H1 (cell line): ENCODE results near the gene GDF9. TPM values are rescaled to one million over a fixed set of nuclear protein-coding genes. Genes with fewer than 3 reads are reported as not detected.

Experiments used
- CTCF ChIA-PET: fragments of 300-600 bp; sonication (Branson Sonifier 250); formaldehyde crosslinking; loops from one replicate; lab custom pipeline; 2021; ENCODE audit not compliant: partially characterized antibody; lab: Charles Lee
- POLR2A ChIA-PET: fragments of 300-600 bp; sonication (Branson Sonifier 250); formaldehyde crosslinking; loops from one replicate; lab custom pipeline; 2021; ENCODE audit warnings: inconsistent platforms; ENCODE audit not compliant: partially characterized antibody; lab: Charles Lee
- DNase-seq, 2 experiments: peaks; one replicate each; pipeline versions ENCODE4 v3.0.0 to v3.0.0-alpha.2; 2010 to 2022; ENCODE audit warnings: low spot score in 2 of 2, low read depth in 1 of 2, mixed read lengths in 1 of 2
- FAIRE-seq: peaks from 2 replicates; lab custom pipeline; 2011; peaks lifted over from hg19 to GRCh38; lab: Jason Lieb, UNC
- H2AFZ ChIP-seq: 2 replicates; pipeline ENCODE4 v1.8.1; 2012; ENCODE audit warnings: low read length, inconsistent platforms
- H2AK5ac ChIP-seq: 2 replicates; pipeline ENCODE4 v1.6.1; 2013; ENCODE audit warnings: low read depth, low read length
- H2BK120ac ChIP-seq: replicated peaks from 2 replicates; pipeline ENCODE3; 2013; ENCODE audit warnings: low read depth, low read length, inconsistent platforms
- H2BK12ac ChIP-seq: 2 replicates; pipeline ENCODE4 v1.6.1; 2013; ENCODE audit warnings: low read depth, low read length
- H2BK15ac ChIP-seq: 2 replicates; pipeline ENCODE4 v1.6.1; 2013; ENCODE audit warnings: low read length
- H2BK20ac ChIP-seq: 2 replicates; pipeline ENCODE4 v1.6.1; 2013; ENCODE audit warnings: low read length
- H2BK5ac ChIP-seq: 2 replicates; pipeline ENCODE4 v1.6.1; 2013; ENCODE audit warnings: low read depth, low read length
- H3K14ac ChIP-seq: 2 replicates; pipeline ENCODE4 v1.6.1; 2013; ENCODE audit warnings: inconsistent platforms; ENCODE audit not compliant: insufficient read length
- H3K18ac ChIP-seq: 2 replicates; pipeline ENCODE4 v1.6.1; 2013; ENCODE audit warnings: low read length; ENCODE audit errors: extremely low read depth
- H3K23ac ChIP-seq: 2 replicates; pipeline ENCODE4 v1.6.1; 2013; ENCODE audit warnings: inconsistent platforms; ENCODE audit not compliant: insufficient read length
- H3K23me2 ChIP-seq: 2 replicates; pipeline ENCODE4 v1.6.1; 2013; ENCODE audit warnings: low read depth, low read length
- H3K27ac ChIP-seq: 2 replicates; pipeline ENCODE4 v1.6.1; 2011; ENCODE audit warnings: low read depth, low read length, inconsistent platforms
- H3K27me3 ChIP-seq, 4 experiments: replicated peaks in 1 of 4; 1 replicate in 1 of 4; 2 replicates in 3 of 4; pipeline versions ENCODE4 v1.6.1 to v1.8.1; 2011 to 2013; ENCODE audit warnings: low read length in 3 of 4, mild to moderate bottlenecking in 3 of 4, inconsistent platforms in 2 of 4, mixed read lengths in 2 of 4, moderate library complexity in 1 of 4; ENCODE audit not compliant: control insufficient read depth in 3 of 4, insufficient read depth in 3 of 4; ENCODE audit errors: extremely low read depth in 1 of 4
- H3K36me3 ChIP-seq, 4 experiments: 2 replicates each; pipeline versions ENCODE4 v1.6.1 to v1.8.1; 2011 to 2013; ENCODE audit warnings: mild to moderate bottlenecking in 4 of 4, low read length in 3 of 4, moderate library complexity in 2 of 4, control low read depth in 1 of 4, inconsistent platforms in 1 of 4; ENCODE audit not compliant: insufficient read depth in 4 of 4, control insufficient read depth in 2 of 4
- H3K4ac ChIP-seq: replicated peaks from 2 replicates; pipeline ENCODE3; 2013; ENCODE audit warnings: low read length, low read depth, mixed read lengths, inconsistent platforms; ENCODE audit not compliant: insufficient read length
- H3K4me1 ChIP-seq, 4 experiments: replicated peaks in 1 of 4; 1 replicate in 1 of 4; 2 replicates in 3 of 4; pipeline versions ENCODE4 v1.6.1 to v1.8.1; 2011 to 2013; ENCODE audit warnings: low read length in 3 of 4, inconsistent platforms in 2 of 4, mixed read lengths in 1 of 4; ENCODE audit not compliant: insufficient read depth in 4 of 4, control insufficient read depth in 3 of 4
- H3K4me2 ChIP-seq, 2 experiments: 2 replicates each; pipeline versions ENCODE4 v1.6.1 to v1.8.1; 2011 to 2013; ENCODE audit warnings: low read depth in 2 of 2, low read length in 2 of 2, control low read depth in 1 of 2, inconsistent platforms in 1 of 2, mild to moderate bottlenecking in 1 of 2; ENCODE audit not compliant: insufficient read depth in 1 of 2
- H3K4me3 ChIP-seq, 4 experiments: fragments of 200-600, 300-600 bp in 1 of 4; sonication (generic), shearing (Covaris generic), sonication (Bioruptor Twin) in 1 of 4; 2 replicates each; pipeline versions ENCODE4 v1.5.1 to v1.8.1; 2011 to 2016; ENCODE audit warnings: low read length in 4 of 4, low read depth in 3 of 4, control low read depth in 2 of 4, inconsistent platforms in 2 of 4, mild to moderate bottlenecking in 2 of 4, mixed read lengths in 1 of 4, moderate library complexity in 1 of 4; ENCODE audit not compliant: insufficient read depth in 2 of 4; ENCODE audit errors: extremely low read depth in 1 of 4
- H3K56ac ChIP-seq: replicated peaks from 2 replicates; pipeline ENCODE3; 2013; ENCODE audit warnings: low read depth, mild to moderate bottlenecking, mixed read lengths, low read length, inconsistent platforms; ENCODE audit not compliant: insufficient read length
- H3K79me1 ChIP-seq: 2 replicates; pipeline ENCODE4 v1.6.1; 2013; ENCODE audit warnings: low read depth, low read length, control low read depth
- H3K79me2 ChIP-seq, 2 experiments: 2 replicates each; pipeline versions ENCODE4 v1.6.1 to v1.8.1; 2012 to 2013; ENCODE audit warnings: low read length in 2 of 2, mild to moderate bottlenecking in 2 of 2, inconsistent platforms in 1 of 2; ENCODE audit not compliant: insufficient read depth in 2 of 2, control insufficient read depth in 1 of 2
- H3K9ac ChIP-seq, 4 experiments: replicated peaks in 1 of 4; 1 replicate in 1 of 4; 2 replicates in 3 of 4; pipeline versions ENCODE4 v1.6.1 to v1.8.1; 2011 to 2013; ENCODE audit warnings: low read depth in 3 of 4, low read length in 3 of 4, control low read depth in 2 of 4, mild to moderate bottlenecking in 2 of 4, moderate library complexity in 2 of 4, inconsistent platforms in 1 of 4; ENCODE audit errors: extremely low read depth in 1 of 4
- H3K9me3 ChIP-seq, 2 experiments: 2 replicates each; pipeline versions ENCODE4 v1.6.1 to v1.8.1; 2012 to 2013; ENCODE audit warnings: mild to moderate bottlenecking in 2 of 2, moderate library complexity in 2 of 2, control low read depth in 1 of 2, inconsistent platforms in 1 of 2, low read depth in 1 of 2, low read length in 1 of 2, mixed read lengths in 1 of 2; ENCODE audit not compliant: insufficient read depth in 2 of 2
- H4K20me1 ChIP-seq, 2 experiments: replicated peaks in 1 of 2; 2 replicates each; pipeline versions ENCODE3 to v1.8.1; 2011 to 2013; ENCODE audit warnings: inconsistent platforms in 2 of 2, low read length in 2 of 2, mild to moderate bottlenecking in 1 of 2; ENCODE audit not compliant: insufficient read depth in 2 of 2, control insufficient read depth in 1 of 2
- H4K5ac ChIP-seq: 2 replicates; pipeline ENCODE4 v1.6.1; 2013; ENCODE audit warnings: low read length, low read depth, mixed read lengths, inconsistent platforms; ENCODE audit not compliant: insufficient read length
- H4K8ac ChIP-seq: 2 replicates; pipeline ENCODE4 v1.8.0; 2013; ENCODE audit warnings: mild to moderate bottlenecking, moderate library complexity, low read length, inconsistent platforms; ENCODE audit not compliant: insufficient read depth; ENCODE audit errors: extremely low read depth
- H4K91ac ChIP-seq: replicated peaks from 2 replicates; pipeline ENCODE3; 2013; ENCODE audit warnings: low read length, mixed read lengths, inconsistent platforms; ENCODE audit not compliant: insufficient read length
- SIX5 ChIP-seq: IDR thresholded peaks from 2 replicates; pipeline ENCODE4 v1.6.1; 2011; ENCODE audit warnings: mild to moderate bottlenecking, low read depth, low read length
- ZNF274 ChIP-seq: IDR thresholded peaks from 2 replicates; pipeline ENCODE4 v1.7.0; 2012; ENCODE audit warnings: low read length, borderline replicate concordance; ENCODE audit errors: extremely low read depth
- WGBS, 2 experiments: shearing (Covaris generic) in 1 of 2; methylation state at CpG; one replicate each; pipeline versions ENCODE4 v1.1.6 to v1.1.7; 2013 to 2015; ENCODE audit warnings: low lambda C conversion rate in 2 of 2, mixed read lengths in 2 of 2, inconsistent platforms in 1 of 2, low coverage in 1 of 2, missing lambda C conversion rate in 1 of 2; ENCODE audit not compliant: insufficient replicate concordance in 2 of 2, insufficient coverage in 1 of 2, insufficient read length in 1 of 2; ENCODE audit errors: extremely low coverage in 1 of 2, missing lambda C conversion rate in 1 of 2; 5-methylcytosine and 5-hydroxymethylcytosine counted together
- polyA plus RNA-seq, 7 experiments: library from polyadenylated mRNA; depleted of rRNA in 3 of 7; stranded (reverse) in 5 of 7; unstranded in 2 of 7; fragments of >200 nt in 5 of 7; fragments of 200-250 nt in 2 of 7; gene quantifications; 1 replicate in 5 of 7; 2 replicates in 1 of 7; 4 replicates in 1 of 7; pipeline versions ENCODE4 v1.2.1 to v1.2.3, GENCODE V29; 2011 to 2013; ENCODE audit warnings: missing spikeins in 2 of 7, mixed read lengths in 2 of 7
- total RNA-seq: library from RNA; stranded (reverse); fragmentation: NEBNext Ultra II Directional; extraction: Animal tissue kit (Norgen Biotek cat#: 25700); gene quantifications from 2 replicates; pipeline ENCODE4 v1.2.1, GENCODE V29; 2021

The GDF9 gene
- total and polyA plus RNA-seq, 2 of the 8 experiments (the other 6 are each of a cell fraction or from before 2014, with no cell fraction given): 0.14 TPM; not detected in 1

DNA sequence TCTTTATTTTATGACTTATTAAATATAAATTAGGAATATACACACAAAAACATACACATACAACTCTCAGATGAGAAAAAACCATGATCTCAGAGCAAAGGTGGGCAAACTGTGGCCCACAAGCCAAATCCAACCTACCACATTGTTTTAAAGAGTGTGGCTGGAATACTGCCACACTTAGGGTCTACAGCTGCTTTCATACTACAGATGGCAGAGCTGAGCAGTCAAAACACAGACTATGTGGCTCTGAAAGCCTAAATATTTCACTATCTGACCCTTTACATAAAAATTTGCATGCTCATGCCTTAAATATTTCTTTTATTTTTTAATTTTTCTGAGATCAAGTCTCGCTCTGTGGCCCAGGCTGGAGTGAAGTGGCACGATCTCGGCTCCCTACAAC lies 35.5 kb upstream of the GDF9 start:
- Histone ChIP-seq H3K4me1 (no peaks in the 10 kb centered on the region), H3K18ac (no peak overlapping the region), H3K4me3 (no peak overlapping the region), H2BK20ac (no peak overlapping the region), H2BK15ac (no peak overlapping the region), H3K9me3 (no peaks in the 10 kb centered on the region), H3K4ac (no peak overlapping the region), H2BK120ac (no peak overlapping the region), H3K56ac (no peak overlapping the region), H3K27ac (no peak overlapping the region), H3K23ac (no peak overlapping the region), H2AK5ac (no peak overlapping the region), H3K79me1 (no peaks in the 10 kb centered on the region; the same call in 1 of the 2 replicates), H3K23me2 (no peaks in the 10 kb centered on the region), H3K9ac (no peak overlapping the region), H4K91ac (no peak overlapping the region), H3K14ac (no peak overlapping the region), H4K8ac (no peak overlapping the region), H3K27me3 (no peaks in the 10 kb centered on the region), H2AFZ (no peak overlapping the region), H2BK12ac (no peak overlapping the region), H3K4me2 (no peak overlapping the region), H3K79me2 (no peaks in the 10 kb centered on the region), H3K36me3 (peaks cover 10 to 28% (median 20%) of the 10 kb centered on the region in 4 experiments; a peak in 7 of 8 replicates), H4K20me1 (peaks cover 0 to 3% of the 10 kb centered on the region in 2 experiments), H2BK5ac (no peak overlapping the region), H4K5ac (no peak overlapping the region)
- WGBS, 2 experiments: 88% methylated on average over 3 of the region's 3 CpGs; no CpG with 5 or more reads in 1 of the 2 experiments
- TF ChIP-seq SIX5 (no peak), ZNF274 (no peak)
- CTCF ChIA-PET: interaction anchor here (0.6 to 1.3 kb wide), 3 partner anchors 24 to 458 kb away, joined by 3 to 4 read pairs (median 3); no protein-coding TSS in a partner anchor
- POLR2A ChIA-PET: no interaction called here
- FAIRE-seq: no peak
- DNase-seq: no peak
